D721Med (cell line): ENCODE data around the gene AZIN2.

Experiments used
- DNase-seq: peaks from one replicate; pipeline ENCODE4 v3.0.0; 2011; ENCODE audit warnings: low spot score; ENCODE audit not compliant: insufficient read length
- FAIRE-seq: peaks from 2 replicates; lab custom pipeline; 2011; peaks lifted over from hg19 to GRCh38; lab: Jason Lieb, UNC
- TF ChIP-seq, protein P1 (sequence below): IDR thresholded peaks from 2 replicates; pipeline ENCODE4 v1.5.1; 2012; ENCODE audit warnings: mild to moderate bottlenecking, control low read depth; ENCODE audit not compliant: insufficient read depth; ENCODE audit errors: missing control alignments

The AZIN2 gene

GRCh38 chr1:33047839-33048305, 33.1 kb upstream of the AZIN2 start:
- DNase-seq (no peak), FAIRE-seq (no peak)
- TF ChIP-seq, protein P1, sequence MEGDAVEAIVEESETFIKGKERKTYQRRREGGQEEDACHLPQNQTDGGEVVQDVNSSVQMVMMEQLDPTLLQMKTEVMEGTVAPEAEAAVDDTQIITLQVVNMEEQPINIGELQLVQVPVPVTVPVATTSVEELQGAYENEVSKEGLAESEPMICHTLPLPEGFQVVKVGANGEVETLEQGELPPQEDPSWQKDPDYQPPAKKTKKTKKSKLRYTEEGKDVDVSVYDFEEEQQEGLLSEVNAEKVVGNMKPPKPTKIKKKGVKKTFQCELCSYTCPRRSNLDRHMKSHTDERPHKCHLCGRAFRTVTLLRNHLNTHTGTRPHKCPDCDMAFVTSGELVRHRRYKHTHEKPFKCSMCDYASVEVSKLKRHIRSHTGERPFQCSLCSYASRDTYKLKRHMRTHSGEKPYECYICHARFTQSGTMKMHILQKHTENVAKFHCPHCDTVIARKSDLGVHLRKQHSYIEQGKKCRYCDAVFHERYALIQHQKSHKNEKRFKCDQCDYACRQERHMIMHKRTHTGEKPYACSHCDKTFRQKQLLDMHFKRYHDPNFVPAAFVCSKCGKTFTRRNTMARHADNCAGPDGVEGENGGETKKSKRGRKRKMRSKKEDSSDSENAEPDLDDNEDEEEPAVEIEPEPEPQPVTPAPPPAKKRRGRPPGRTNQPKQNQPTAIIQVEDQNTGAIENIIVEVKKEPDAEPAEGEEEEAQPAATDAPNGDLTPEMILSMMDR = no peak

GRCh38 chr1:33048426-33048825, 32.5 kb upstream of the AZIN2 start:
- DNase-seq = no peak
- TF ChIP-seq, protein P1 = no peak
- FAIRE-seq = no peak

DNA sequence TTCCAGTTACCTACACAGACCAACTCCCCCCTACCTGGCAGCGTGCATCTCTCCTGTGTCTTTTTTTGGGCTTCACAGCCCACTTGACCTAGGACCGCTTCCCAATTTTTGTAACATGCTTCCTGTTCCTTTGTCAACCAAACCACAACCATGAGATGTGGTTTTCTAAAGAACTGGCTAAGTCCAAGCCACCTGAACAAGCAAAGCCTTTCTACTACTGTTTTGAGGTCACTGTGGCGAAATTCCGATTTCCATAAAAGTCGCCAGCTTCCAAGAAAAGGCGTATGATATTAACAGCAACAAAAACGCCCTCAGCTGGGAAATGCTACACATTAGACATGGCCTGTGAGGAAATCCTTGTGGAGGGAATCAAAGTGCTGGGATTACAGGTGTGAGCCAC, 31.6 kb upstream of the AZIN2 start:
- FAIRE-seq = no peak
- no peak for DNase-seq
- TF ChIP-seq, protein P1 = no peak

DNA sequence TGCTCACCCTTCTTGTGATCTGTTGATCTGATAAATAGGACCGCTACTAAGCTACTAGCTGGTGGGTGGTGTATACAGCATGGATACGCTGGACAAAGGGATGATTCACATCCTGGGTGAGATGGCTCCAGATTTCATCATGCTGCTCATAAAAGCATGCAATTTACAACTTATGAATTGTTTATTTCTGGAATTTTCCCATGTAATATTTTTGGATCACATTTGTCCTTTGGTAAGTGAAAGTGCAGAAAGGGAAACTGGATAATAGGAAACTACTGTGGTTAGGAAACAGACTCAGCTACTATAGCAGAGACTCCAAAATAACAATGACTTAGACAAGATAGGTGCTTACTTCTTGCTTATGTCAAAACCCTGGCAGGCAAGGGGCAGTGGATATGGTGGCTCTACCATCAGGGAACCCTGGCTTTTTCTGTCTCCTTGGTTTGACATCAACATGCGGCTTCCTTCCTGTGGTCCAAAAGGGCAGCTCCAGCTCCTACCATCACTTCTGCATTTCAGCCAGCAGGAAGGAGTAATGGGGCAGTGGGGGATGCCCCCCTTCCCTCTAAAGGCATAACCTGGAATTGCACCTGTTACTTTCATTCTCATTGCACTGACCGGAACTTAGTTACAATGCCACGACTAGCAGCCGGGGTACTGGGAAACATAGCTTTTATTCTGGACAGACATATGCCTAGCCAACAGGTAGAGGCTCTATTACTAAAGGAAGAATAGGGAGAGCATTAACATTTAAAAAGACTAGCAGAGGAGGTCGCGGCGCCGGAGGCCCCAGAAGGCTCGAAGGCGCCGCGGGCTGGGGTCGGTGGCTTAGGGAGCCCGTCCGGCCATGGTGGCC, 30.5 kb upstream of the AZIN2 start:
- DNase-seq = no peak
- no peak for FAIRE-seq
- TF ChIP-seq, protein P1 = no peak

DNA sequence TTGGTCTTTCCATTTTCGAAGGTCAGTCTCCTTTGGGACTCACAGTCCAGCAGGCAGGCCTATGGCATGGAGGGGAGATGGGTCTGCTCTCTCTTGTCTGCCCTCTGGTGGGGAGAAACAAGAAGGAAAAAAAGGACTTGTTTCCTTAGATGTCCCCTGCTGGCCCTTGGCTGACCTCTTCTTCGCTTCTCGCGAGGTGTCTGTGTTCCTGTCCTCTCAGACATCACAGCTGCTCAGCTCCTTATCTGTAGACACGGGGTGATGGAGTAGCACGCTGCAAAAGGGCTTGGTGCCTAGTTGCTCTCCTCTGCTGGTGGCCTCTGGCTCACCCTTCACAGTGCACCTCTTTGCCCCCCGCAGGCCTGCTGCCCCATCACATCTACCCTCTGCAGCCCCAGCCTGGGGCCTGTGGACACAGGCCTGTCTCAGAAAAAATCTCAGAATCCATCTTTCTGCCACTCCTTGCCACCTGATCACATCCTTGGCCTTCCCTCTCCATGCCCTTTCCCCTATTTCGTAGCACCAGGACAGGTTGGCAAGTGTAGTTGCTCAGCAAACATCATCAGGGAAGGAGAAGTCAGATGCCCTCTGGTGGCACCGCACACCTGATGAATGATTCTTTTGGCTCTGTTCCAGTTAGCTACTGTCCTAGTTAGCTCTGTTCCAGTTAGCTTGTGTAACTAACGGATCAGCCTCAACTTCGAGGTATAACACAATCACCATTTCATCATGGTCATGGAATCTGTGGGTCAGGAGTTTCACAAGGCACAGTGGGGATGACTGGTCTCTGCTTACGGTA, 25.5 kb upstream of the AZIN2 start:
- TF ChIP-seq, protein P1 = peak; percentile 58
- DNase-seq = peak; percentile 50
- no peak for FAIRE-seq

GRCh38 chr1:33056426-33056825, 24.5 kb upstream of the AZIN2 start:
- DNase-seq = no peak
- no peak for FAIRE-seq

More at GRCh38 chr1:33056426-33056825, 24.5 kb upstream of the AZIN2 start:
- TF ChIP-seq, protein P1 = no peak
